Measurements from ENCODE around the gene FOSB.
A peak's percentile ranks its signal among the peaks of the same experiment; 100 is the strongest.

The FOSB gene

DNA sequence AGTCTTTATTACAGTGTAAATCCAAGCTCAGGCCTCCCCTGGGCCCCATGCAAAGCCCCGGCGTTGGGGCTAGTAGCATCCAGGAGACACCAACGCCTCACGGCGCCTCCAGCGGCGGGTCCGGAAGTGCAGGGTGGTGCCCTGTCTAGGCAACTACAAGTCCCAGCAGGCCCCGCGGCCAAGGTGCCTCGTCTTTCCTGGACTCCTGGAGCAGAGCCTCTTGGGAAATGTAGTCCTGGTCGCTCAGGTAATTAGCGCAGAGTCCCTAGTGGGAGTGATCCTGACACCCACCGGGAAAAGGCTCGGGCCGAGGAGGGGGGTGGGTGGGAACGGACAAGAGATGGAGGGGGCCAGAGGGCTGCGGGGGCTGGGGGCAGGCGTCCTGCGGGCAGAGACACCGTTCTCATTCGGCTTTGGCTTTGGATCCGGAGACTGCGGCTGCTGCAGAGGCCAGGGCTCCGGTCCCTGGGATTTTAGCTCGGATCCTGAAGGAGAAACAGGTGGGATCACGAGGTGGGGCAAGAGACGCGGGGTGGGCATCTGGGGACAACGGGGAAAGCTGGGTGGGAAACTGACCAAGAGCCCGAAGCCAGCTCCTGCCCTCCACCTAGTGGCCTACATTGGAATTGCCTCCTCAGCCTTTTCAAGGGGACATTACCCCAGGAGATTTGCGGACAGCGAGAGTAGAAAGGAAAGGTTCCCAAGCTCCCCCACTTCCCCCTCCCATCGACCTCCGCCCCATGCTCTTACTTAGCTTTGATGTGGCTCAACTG is 17.7 kb downstream of the FOSB start:
- DNase-seq: peak; percentile 93

DNA sequence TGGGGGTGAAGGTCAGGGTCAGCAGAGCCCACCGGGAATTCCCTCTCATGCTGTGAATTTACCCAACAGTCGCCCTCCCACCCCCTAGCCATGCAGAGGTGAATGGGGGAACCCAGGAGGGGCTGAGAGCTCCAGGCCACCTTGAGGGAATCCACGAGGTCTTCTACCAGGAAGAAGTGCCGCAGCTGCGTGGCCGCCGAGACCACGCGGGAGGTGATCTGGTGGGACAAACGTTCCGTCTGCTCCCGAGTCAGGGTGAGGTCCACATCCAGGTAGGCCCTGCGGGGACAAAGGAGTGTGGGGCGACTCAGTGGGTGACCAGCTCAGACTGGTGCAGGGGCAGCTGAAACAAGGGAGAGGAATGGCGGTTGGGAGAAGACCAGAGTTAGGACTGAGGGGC is 20.9 kb downstream of the FOSB start:
- no peak for DNase-seq

DNA sequence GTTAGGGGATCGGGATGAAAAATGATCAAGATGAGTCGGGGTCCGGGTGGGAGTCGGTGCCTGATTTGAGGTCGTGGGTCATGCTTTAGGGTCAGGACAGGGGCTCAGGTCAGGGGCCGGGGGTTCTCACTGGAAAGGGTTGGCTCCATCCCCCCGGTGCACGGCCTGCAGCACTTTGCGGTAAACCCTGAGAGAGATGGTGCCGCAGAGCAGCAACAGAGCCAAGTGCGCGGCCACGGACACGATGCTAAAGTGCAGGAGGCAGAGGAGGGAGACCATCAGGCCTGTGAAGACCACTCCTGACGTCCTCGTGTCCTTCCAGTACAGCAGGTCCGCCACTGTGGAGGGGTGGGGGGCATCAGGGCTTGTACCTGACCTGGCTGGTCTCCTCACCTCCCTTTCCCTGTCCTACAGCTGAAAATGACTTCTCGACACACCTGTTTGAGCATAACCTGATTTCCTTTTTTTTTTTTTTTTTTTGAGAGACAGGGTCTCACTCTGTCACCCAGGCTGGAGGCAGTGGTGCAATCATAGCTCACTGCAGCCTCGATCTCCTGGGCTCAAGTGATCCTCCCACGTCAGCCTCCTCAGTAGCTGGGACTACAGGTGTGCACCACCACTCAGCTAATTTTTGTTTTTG is 21.5 kb downstream of the FOSB start:
- DNase-seq: no peak

DNA sequence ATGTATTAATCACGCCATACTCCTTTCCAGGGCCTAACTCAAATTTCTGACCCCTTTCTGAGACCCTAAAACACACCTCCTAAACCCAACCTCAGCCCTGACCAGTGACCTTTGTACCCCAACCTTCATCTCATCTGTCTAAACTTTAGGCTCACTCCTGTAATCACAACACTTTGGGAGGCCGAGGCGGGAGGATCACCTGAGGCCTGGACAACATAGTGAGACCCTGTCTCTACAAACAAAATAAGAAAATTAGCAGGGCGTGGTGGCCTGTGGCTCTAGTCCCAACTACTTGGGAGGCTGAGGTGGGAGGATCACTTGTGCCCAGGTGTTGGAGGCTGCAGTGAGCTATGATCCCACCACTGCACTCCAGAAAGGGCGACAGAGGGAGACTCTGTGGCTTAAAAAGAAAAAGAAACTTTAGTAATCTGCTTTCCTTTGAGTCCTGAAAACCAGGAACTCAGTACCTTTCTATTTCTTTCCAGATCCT is 24.4 kb downstream of the FOSB start:
- DNase-seq: no peak

DNA sequence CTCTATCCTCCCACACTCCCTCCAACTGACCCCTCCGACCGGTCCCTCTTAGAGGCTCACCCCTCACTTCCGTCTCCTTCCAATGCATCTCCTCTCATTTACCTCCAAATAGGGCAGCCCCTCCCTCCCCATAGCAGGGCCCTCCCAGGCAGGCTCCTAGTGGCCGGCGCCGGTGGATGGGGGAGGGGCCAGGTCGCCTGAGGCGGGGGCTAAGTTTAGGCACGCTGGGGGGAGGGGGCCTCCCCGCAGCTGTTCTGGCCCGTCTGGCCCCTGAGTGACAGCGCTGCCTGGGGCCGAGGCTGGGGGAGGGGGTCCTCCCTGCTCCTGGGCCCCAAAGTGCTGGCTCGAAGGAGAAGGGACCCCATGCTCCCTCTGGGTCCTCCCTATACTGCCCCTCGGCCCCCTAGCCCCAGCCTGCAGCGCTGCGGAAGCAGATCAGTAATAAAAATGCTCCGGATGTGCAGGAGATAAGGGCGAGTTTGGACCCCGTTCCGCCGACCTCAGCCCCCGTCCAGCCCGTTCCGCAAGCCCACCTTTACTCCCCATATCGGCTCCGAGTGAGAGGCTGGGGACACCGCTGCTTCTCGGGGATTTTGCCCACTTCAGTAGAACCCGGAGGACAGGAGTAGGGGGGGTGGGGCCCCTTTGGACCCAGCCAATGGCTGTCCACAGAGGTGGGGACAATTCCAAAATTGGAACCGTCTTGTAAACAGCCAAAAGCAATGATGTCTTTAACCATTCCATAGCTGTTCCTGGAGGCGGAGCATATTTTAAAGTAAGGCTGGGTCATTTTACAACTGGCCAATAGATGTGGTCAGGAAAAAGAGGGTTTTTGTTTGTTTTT is 25.1 kb downstream of the FOSB start:
- DNase-seq: no peak

DNA sequence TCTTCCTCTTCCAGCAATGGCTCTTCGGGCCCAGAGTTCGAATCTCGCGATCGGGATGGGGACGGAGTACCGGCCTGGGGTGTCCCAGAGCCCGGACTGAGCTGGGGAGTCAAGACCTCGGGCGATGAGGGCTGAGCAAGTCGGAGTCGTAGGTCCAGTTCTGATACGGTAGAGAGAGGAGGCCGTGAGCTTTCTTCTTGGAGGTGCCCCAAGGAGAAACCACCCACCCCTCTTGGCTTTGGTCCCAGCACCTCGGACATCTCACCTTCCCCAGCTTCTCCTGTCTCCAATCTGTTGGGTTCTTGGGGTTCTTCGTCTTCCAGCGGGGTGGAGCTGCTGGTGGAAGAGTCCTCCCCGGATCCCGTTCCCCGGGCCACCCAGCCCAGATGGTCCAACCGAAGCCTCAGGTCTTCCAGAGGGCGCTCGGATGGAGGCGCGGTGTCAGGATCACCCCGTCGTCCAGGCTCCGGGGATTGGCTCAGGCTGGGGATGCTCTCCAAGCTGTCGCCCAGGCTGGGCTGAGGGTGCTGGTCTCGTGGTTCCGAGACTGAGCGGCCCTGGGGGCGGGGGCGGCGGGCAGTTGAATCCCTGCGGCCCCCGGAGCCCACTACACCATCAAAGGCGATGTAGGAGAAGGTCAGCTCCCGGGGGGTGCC is 26.6 kb downstream of the FOSB start:
- DNase-seq: no peak

DNA sequence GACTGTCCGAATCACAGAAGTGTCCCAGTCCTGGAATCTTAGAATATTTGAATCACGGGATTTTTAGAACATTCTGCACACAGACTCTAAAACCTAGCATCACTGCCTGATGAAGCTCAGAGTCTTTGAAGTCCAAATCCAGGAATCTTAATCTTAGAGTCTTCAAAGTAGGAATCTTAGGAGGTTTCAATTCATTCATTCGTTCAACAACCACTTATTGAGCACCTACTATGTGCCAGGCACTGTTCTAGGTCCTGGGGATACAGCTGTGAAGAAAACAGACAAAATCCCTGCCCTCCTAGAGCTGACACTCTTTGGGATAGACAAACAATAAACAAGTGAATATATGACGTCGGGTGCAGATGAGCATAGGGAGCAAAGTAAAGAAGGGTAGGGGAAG is 27.4 kb downstream of the FOSB start:
- DNase-seq: no peak

DNA sequence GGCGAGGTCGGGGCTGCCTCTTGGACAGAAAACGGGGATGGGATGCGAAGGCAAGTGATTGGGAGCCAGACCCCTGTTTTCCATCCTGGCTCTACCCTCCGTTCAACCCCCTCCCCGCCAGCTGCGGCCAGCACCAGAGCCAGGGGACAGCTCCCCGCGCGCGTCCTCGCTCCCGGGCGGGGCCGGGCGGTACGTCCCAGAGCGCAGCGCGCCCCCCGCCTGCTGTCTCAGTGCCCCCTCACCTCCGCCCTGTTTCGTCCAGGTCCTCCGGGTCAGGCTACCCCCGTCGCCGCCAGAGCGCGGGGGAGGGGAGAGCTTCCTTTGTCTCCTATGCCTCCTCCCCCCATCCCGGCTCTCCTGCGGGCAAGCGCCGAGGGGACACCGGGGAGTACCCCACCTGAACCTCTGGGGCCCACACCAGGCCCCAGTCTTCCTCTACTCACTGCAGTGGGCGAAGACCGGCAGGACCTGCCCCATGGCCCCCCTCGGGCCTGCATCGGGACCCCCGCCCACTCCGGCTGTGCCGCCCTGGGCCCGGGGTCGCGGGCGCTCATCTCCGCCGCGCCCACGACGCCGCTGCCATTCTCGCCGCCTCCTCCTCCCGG is 28.7 kb downstream of the FOSB start:
- peak; percentile 31 for DNase-seq

DNA sequence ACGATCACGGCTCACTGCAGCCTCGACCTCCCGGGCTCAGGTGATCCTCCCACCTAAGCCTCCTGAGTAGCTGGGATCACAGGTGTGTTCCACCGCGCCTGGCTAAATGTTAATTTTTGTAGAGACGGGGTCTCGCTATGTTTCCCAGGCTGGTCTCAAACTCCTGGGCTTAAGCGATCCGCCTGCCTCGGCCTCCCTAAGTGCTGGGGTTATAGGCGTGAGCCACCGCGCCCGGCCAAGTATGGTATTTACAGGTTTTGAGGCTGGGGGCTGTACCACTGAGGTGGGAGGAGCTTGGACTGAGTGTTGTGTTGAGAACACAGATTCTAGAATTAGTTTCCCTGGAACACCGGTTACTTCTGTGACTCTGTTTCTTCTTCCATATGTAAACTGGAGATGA is 30.0 kb downstream of the FOSB start:
- DNase-seq: no peak

DNA sequence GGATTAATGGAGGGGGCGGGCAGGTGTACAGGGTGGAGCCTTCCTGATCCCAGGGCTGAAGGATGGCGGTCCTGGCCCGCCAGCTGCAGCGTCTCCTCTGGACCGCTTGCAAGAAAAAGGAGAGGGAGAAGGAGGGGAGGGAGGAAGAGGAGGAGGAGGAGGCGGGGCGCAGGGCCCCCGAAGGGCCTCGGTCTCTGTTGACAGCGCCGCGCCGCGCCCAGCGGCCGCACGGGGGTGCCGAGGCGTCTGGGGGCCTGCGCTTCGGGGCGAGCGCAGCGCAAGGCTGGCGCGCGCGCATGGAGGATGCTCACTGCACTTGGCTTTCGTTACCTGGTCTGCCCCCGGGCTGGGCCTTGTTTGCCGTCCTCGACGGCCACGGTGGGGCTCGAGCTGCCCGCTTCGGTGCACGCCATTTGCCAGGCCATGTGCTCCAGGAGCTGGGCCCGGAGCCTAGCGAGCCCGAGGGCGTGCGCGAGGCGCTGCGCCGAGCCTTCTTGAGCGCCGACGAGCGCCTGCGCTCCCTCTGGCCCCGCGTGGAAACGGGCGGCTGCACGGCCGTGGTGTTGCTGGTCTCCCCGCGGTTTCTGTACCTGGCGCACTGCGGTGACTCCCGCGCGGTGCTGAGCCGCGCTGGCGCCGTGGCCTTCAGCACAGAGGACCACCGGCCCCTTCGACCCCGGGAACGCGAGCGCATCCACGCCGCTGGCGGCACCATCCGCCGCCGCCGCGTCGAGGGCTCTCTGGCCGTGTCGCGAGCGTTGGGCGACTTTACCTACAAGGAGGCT is 30.8 kb downstream of the FOSB start, which contains the start of gene PPM1N:
Gene PPM1N, plus strand, starts transcription at position 33 of the 785 bp plus-strand sequence. Its CDS starts 30 bp downstream, at position 63.
- peak; percentile 55 for DNase-seq

DNA sequence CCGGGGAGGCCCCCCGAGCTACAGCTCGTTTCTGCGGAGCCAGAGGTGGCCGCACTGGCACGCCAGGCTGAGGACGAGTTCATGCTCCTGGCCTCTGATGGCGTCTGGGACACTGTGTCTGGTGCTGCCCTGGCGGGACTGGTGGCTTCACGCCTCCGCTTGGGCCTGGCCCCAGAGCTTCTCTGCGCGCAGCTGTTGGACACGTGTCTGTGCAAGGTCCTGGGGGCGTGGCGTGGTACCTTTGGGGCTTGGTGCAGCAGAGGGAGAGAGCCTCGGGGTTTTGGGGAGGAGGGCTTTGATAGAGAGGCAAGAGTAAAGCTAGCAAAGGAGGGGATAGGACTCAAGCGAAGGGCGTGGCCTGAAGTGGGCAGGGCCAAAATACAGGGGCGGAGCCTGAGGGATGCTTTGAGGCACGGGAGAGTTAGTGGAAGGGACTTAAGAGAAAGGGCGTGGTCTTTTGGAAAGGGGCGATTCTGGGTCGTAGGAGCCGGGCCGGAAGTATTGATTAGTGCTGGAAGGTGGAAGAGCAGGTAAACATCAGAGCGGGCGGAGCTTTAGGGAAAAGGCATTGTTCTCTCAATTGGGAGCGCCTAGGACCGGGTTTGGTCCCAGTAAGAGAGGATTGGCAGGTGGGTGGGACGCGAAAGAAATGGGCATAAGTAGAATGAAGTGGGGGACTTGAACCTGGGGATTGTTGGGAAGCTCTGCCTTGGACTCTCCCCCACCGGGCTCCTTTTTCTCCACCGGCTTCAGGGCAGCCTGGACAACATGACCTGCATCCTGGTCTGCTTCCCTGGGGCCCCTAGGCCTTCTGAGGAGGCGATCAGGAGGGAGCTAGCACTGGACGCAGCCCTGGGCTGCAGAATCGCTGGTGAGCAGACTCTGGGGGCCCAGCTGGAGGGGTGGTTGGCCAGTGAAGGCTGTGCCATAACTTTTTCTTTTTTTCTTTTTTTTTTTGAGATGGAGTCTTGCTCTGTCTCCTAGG is 31.7 kb downstream of the FOSB start:
- peak; percentile 50 for DNase-seq

DNA sequence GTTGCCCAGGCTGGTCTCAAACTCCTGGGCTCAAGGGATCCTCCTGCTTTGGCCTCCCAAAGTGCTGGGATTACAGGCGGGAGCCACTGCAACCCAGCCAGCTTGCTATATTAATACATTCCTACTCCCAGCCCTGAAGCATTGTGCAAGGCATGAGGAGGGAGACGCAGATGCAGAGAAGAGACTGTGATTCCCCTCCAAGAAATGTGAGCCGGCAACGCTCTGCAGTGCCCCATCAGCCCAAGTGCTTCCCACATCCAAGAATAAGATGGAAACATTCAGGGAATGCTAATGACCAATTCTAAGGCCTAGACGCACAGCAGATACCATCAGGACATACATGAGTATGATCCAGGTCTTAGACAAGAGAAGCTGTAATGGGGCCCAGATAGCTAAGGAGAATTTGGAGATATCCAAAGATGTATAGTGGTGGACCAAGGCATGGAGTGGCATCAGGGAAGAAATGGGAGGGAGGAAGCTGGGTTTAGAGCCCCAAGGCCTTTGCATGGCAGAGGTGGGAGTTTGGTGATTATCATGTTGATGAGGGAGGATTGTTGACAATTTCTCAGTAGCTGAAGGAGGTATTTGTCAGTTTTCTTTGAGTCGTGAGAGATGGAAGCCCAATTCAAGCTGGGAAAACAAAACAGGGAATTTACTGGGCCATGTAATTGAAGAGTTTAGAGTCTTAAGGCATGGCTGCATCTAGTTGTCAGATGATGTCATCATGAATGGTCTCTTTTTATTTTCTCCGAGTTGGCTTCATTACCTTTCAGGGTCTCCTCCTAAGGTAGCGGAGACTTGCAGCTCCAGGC is 33.3 kb downstream of the FOSB start:
- DNase-seq: no peak

DNA sequence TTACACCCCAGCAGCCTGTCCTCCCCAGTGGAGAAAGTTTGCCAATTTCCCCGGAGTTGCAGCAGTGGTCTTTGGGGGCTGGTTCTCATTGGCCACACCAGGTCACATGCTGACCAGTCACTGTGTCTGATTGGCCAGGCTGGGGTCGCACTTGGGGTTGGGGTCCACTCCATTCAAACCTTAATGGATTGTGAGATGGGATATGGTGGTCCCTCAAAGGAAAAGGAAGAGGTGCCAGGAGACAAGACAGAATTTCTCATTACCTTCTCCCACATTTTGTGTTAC is 33.9 kb downstream of the FOSB start:
- DNase-seq: no peak

DNA sequence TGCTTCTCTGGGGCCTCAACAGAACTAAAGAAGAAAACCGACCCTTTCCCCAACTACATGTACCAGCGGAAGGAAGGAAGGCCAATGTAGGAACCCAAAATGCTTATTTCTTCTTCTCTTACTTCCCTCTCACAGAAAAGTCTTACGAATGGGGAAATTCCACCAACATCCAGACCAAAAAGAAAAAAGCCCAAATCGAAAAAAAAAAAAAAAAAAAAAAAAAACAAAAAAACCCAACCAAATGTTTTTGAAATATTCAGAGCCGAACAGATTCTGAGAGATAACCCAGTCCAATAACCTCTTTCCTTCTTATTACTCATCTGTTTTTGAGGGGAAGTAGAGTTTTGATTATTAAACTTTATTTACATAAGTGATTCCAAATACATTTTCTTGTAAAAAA is 34.3 kb downstream of the FOSB start:
- no peak for DNase-seq

DNA sequence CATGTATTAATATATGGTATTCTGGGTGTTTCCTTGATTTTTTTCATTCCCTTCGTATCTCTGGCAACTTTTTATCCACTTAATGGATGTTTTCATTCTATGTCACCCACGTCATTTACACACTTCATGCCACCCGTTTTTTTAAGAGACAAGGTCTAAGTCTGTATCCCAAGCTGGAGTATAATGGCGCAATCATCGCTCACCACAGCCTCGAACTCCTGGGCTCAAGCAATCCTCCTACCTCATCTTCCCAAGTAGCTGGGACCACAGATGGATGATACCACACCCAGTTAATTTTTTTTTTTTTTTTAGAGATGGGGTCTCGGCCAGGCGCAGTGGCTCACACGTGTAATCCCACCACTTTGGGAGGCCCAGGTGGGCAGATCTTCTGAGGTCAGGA is 36.1 kb downstream of the FOSB start:
- DNase-seq: no peak

DNA sequence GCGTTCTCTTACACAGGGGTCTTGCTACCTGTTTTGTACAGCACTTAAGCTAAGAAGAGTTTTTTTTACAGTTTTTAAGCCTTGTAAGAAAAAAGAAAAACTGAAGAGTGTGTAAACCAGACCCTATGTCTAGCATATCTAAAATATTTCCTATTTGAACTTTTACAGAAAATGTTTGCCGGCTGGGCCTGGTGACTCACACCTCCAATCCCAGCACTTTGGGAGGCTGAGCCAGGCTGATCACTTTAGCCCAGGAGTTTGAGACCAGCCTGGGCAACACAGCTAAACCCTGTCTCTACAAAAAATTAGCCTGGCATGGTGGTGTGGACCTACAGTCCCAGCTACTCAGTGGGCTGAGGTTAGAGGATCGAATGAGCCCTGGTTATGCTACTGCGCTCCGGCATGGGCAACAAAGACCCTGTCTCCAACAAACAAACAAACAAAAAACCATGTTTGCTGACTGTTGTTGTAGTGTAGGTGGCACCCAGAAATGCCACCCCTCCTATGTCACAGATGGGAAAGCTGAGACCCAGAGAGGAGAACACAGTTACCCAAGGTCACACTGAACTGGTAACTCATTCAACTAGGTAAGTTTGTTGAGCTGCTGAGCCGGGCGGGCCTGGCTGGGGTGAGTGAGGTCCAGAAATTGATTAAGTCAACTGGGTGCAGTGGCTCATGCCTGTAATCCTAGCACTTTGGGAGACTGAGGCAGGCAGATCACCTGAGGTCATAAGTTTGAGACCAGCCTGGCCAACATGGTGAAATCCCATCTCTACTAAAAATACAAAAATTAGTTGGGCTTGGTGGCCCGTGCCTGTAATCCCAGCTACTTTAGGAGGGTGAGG is 37.6 kb downstream of the FOSB start:
- DNase-seq: no peak

DNA sequence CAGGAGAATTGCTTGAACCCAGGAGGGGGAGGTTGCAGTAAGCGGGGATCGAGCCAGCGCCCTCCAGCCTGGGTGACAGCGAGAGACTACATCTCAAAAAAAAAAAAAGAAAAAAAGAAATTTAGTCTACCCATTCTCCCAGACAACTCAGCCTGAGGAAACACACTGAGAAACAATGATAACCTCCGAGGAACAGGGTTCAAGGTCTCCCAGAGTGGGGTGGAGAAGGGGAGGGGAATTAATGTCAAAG is 38.1 kb downstream of the FOSB start:
- DNase-seq: no peak

DNA sequence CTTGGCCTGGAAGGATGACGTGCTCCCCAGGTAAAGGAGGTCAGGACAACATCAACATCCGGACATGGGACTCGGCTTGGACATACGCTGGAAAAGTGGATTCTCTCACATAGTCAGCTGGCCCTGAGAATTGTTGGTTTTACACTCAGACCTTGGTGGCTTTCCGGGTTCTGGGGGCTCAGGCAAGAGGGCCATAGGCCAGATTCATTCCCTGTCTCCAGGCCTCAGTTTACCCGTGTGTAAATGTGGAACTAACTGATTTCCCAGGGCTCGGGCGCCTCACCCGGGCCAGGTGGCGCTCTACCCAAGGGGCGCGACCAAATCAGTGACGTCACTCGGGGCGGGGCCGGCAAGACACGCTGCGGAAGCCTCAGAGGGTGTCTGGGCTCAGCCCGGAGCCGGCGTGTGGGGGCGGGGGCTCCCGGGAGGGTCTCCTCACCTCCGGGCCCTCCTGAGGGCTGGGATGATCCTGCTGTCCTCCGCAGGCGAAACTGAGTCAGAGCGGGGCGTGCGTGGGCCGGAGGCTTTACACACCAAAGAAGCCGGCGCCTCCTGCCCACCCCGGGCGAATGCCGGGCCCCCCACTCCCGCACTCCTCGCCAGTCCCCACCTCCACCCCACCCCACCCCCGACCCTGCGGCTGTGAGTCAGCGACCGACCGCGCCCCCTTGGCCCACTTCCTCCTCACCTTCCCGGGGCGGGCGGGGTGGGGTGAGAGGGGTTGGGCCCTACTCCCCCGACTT is 38.6 kb downstream of the FOSB start:
- peak; percentile 99 for DNase-seq
